HG03159 (cell line): ENCODE results near the gene CAMSAP1.

ENCODE experiments used
- ATAC-seq: cut with Tn5 transposase; IDR thresholded peaks from one replicate; pipeline ENCODE4 v1.9.1; 2021; ENCODE audit warnings: mild to moderate bottlenecking, moderate library complexity; ENCODE audit not compliant: unreplicated experiment

The CAMSAP1 gene

DNA sequence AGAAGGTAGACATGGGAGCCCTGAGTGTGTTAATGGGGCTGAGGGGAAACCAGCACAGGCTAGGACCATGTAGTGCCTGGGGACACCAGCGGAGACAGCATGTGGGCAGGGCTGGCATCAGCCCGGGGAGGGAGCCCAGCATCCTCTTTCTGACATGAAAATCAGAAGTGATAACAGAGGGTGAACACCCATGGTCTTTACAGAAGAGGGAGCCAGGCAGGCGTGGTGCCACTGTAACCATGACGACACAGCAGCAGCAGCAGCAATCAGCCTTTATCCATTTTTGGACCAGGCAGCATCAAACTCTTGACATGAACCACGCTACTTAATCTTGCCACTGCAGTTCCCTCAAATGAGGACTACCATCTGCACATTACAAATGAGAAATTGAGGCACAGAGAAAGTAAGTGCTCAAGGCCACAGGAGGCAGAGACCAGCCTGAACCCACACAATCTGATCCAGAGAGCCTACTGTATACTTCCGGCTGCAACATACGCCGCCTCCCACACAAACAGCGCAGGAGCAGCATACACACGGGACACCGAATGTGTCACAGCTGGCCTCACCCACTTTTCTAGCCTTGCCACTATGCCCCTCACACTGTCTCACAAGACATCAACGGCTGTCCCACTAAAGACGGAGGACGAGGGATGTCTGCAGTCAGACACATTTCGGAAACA is 23.8 kb downstream of the CAMSAP1 start:
- no peak for ATAC-seq

DNA sequence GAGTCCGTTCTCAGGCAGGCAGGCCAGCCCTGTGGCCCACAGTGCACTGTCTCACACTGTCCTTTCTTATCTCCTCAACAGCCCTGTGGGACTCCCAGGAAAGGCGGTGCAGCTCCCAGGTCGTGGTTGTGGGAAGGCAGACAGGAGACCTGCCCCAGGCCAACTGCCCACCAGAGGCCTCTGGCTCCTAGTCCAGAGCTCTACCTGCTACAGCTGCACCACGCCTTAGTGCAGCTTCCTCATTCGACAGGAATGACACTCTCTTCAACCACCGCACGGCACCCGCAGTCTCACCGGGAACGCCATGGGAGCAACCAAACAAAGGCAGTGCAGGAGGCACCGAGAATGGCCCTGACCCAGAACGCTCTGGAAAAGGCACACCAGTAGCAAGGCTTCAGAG is 25.3 kb downstream of the CAMSAP1 start:
- ATAC-seq: no peak

DNA sequence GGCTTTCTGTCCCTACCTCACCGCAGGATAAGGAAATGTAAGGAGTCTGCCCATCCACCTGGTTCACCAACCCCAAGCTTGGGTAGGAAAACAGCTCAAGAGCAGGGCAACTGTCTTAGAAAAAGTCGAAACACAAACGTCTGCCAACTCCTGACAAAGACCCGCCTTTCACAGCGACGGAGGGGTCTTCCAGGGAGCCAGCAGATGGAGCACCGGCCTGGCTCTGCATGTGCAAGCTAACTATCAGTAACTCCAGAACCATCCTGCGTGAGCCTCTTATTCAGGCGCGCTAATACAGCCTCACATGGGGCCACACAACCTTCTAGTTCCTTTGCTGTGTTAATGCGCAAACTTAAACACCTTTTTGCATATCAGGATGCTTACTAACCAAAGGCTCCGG is 26.9 kb downstream of the CAMSAP1 start:
- no peak for ATAC-seq

DNA sequence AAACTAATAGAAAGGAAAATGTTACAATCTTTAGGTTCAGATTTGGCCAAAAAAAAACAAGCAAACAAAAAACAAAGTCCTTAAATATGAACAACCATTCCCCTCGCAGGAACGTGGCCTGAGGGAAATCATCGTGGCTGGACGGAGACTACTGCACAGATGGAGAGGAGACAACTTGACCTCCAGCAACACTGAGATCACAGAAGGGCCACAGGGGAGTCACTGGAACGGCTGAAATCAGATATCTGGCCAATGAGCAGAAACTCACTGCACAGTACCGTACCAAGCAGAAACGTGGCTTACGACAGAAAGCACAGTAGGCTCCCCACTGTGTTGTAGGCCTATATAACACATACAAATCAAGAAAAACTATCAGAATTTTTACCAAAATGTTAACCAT is 27.7 kb downstream of the CAMSAP1 start:
- ATAC-seq: no peak

DNA sequence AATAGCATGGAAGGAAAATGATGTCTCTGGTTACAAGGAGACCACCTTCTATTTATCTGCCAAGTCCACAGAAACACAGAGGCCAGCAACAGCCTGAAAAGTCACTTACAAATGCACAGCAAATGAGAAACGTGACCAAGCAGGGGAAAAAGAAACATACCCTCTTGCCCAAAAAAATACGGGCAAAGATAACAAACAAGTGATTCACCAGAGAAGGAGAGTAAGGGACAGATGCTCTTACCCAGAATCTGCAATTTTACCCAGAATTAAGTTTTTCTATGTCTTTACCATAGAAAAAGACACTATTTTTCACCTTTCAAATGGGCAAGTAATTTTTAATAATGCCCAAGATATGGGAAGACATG is 28.1 kb downstream of the CAMSAP1 start:
- no peak for ATAC-seq

DNA sequence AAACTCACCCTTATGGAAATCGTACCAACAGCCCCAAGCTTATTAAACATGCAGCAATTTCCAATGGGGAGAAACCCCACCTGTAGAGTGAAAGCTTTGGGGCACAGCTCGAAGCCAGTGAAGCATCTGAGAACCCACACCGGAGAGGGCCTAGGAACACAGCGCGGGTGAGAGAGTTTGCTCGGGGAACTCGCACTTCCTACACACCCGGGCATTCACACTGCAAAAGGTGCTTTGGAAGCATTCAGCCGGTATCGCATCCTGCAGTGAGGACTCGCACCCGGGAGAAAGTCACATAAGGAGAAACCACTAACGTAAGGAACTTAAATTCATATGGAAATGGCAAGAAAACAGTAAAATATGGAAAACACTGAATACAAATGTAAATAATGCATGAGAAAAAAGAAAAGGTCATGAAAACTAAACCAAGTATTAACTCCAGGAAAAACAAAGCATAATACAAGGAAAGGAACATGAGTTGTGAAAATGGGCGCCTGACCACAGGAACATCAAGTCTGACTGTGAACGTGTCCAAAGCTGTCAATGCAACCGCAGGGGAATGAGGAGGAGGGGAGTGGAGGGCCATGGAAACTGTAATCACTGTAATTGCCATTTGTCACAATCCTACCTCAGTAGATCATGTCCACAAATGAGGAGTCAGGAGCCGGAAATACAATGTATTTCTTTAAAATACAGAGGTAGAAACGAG is 28.7 kb downstream of the CAMSAP1 start:
- no peak for ATAC-seq

DNA sequence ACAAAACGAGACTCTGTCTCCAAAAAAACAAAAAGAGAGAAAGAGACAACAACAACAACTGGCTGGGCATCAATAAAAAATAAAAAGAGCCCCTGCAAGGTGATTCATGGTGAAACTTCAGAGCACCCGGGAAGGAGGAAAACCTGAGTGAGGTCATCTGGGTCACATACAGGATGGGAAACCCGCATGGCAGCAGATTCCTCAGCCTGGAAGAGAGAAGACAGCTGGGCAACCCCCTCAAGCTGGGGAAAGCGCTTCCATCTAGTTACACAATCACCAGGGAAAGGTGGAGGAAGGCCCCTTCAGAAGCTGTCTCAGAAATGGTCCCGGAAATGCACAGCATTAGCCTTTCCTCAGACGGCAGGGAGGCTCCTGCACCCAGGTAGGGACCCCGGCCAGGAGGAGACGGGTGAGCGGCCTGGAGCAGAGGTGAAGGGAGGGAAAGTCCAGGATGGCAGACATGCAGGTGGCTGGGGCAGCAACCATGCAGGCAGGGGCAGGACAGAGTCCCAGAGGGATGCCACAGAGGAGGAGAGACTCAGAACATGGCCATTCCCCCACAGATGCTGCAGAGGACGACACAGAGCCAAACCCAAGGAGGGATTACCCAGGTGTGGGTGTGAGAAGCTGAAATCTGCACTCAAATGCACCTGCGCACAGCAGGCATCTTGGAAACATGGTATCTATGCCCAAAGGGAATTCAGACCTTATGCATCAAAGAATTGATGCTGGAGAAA is 29.4 kb downstream of the CAMSAP1 start:
- no peak for ATAC-seq

DNA sequence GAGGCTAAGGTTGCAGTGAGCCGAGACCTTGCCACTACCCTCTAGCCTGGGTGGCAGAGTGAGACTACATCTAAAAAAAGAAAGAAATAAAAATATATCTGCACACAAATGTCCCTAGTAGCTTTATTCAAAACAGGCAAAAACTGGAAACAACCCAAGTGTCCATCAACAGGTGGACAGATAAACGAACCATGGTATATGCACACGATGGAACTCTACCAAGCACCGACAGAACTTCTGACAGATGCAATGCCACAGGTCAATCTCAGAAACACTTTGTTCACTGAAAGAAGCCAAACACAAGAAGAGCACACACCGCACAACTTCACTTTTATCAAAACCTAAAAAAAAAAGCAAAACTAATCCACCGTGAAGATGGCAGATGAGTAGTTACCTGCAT is 30.4 kb downstream of the CAMSAP1 start:
- ATAC-seq: no peak

DNA sequence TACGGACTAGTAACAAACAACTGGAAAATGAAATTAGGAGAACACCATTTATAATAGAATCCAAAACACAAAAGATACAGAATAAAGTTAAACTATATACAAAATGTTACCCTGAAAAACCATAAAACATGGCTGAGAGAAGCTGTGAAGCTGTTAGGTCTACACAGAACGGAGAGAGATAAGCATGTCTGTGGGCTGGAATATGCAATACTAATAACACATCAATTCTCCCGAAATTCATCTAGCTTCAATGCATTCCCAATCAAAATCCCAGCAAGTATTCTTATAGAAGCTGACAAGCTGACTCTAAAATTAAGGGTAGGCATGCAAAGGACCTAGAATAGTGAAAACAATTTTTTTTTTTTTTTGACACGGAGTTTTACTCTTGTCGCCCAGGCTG is 32.5 kb downstream of the CAMSAP1 start:
- no peak for ATAC-seq

DNA sequence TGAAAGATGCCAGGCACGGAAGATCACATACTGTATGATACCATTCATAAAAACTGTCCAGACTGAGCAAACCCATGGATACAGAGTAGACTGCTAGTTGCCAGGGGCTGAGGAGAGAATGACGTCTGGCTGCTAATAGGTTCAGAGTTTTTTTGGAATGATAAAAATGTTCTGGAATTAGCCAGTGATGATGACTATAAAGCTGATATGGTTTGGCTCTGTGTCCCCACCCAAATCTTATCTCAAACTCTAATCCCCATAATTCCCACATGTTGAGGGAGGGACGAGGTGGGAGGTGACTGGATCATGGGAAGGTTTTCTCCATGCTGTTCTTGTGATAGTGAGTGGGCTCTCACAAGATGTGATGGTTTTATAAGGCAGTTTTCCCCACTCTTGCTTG is 37.4 kb downstream of the CAMSAP1 start:
- ATAC-seq: no peak

DNA sequence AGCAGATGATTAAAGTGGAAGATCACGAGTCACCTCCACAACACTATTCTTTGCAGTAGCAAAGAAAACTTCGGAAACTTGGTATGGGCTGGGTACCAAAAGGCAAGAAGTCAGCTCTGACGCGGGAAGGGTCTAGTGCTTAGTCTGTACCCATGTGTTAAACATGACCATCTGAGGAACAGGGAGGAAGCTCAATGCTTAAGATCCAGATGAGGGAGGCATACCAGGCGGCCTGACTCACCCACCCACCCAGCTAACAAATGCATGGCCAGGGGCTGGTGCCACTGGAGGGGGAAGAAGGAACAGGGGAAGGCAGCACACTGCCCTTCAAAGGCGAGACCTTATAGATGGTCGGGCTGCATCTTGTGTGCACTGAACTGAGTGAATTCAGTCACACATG is 41.8 kb downstream of the CAMSAP1 start:
- no peak for ATAC-seq

DNA sequence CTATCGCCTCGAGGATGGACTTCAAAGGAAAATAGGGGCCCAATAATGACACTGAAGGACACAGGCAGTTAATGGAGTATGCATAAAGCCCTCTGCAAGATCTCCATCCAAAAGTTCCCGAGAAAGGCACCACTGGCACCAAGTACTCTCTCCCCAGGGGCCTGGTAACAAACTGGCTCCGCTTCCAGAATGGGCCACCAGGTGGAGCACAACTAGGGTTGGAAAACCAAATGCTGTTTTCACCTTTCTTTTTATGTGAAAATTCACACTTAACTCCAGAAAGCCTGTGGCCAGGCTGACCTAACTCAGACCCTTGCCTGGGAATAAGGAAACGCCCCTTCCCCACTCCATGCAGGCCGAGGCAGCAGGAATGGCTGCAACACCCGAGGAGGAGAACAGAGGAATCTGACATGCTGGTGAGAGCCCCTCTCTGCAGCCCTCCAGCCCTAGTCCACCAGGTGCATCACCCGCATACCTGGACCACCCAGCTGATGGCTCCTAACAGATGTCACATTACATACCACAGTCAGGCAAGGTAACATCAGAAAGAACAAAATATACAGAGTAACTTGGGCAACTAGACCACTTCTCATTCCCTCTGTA is 42.8 kb downstream of the CAMSAP1 start:
- no peak for ATAC-seq

DNA sequence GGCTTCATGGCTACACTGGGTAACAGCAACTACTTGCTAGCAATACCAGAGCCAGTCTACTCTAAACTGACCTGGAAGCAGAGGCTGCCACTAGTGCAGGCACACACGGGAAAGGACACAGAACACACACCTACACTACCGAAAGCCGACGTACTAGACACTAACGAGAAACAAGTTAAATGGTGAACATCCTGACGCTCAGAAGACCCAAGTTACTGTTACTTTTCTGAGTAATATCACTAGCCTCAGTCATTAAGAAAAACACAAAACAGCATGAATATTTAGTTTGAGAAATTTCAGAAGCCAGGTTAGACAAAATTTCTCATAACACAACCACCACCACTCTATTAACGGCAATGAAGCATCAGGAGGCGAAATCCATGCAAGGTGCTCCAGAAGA is 44.5 kb downstream of the CAMSAP1 start:
- ATAC-seq: no peak

DNA sequence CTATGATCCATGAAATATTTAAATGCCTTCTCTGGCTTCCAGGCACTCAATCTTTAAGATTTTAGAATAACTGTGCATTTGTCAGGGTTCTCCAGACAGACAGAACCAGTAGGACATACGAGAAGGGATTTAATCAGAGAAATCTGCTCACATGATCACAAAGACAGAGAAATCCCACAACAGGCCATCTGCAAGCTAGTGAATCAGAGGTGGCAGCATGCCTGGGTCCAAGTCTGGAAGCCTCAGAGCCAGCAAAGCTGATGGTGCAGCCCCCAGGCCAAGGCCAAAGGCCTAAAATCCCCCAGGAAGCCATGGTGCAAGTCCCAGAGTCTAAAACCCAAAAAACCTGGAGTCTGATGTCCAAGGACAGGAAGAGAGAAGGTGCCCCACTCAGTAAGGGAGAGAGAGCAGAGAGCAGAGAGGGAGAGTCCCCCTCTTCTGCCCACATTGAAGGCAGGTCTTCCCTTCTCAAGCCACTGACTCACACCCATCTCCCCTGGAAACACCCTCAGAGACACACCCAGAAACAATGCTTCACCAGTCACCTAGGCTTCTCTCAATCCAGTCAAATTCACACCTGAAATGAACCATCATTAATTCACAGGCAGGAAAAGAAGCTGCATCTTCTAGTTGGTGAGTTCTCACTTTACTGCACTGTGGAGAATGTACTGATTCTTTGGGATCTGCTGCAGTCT is 48.7 kb downstream of the CAMSAP1 start:
- ATAC-seq: no peak

DNA sequence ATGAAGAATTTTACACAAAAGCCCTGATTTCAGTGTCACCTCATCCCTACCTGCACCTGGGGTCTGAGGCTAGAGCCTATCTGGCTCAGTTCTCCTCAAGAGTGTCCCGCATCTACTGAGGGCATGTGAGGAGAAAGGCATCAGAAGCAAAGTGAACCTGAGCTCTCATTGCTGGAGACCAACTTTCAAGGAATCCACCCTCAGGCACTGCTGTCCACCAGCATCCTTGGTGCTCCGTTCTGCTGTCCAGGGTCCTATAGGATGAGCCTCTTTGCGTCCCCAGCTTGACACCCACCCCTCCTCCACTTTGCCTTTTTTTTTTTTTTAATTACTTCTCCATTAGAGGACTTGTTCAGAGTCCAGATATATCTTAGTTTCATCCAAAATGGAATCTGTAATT is 49.5 kb downstream of the CAMSAP1 start:
- ATAC-seq: no peak

DNA sequence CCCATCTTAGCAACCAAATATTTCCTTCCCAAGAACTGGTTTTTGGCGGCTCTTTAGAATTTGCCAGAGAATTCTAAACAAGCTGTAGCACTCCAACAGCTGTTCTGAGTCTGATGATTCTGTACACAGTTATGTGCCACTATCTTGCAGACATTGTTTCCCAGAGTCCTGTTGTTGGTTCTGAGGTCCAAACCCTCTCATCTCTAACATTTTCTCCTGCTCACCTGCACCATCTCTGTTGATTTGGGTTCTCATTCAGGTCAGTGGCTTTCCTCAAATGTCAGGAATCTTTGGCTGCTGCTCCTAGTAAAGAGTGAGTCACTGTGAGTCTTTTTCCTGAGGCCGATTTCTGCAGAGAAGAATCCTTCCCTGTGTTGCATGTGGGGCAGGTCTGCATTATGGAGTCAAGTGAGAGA is 50.0 kb downstream of the CAMSAP1 start:
- no peak for ATAC-seq

DNA sequence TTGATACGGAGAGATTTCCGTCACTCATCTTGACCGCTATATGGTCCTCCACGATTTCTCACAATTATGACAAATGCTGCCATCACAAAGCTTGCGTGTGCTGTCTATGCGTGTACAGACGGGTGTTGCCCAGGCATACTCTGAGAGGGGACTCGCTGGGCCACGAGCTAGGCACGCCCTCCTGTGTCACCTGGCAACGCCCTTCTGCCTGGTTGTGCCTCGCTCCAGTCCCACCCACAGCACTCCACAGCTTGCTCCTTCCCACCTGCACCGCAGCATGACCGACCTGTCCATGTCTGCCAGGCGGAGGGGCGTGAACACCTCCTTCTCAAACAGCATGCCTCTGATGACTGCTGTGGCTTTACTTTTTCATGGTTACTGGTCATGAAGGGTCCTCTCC is 55.6 kb downstream of the CAMSAP1 start:
- no peak for ATAC-seq

DNA sequence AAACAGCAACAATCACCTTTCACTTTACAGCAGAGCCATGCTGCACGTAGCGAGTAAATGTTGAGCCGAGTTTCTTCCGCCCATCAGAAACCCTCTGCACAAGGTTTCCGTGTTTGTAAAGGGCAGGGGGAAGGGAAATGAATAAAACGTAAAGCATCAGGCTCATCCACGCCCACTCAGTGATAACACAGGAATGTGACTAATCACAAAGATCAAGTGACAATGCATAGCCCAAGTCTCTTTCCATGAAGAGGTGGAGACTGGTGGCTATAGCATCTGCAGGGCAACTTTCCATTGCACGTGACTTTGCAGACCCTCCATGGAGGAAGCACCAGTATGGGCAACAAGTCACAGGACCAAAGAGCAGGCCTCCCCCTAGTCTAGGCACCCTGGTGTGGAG is 56.6 kb downstream of the CAMSAP1 start:
- no peak for ATAC-seq

DNA sequence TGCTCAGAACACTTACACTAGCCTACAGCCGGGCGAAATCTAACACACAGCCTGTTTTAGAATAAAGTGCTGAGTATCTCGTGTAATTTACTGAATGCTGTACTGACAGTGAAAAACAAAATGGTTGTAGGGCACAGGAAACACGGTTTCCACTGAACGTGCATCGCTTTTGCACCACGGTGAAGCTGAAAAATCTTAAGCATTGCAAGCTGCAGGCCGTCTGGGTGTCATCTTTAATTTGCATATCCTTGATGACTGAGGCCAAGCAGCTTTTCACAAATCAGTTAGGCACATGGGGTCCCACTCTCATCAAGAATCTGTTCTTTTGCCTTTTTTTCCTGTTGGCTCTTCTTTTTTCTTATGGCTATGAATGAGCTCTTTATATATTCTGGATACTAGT is 58.2 kb downstream of the CAMSAP1 start:
- no peak for ATAC-seq

DNA sequence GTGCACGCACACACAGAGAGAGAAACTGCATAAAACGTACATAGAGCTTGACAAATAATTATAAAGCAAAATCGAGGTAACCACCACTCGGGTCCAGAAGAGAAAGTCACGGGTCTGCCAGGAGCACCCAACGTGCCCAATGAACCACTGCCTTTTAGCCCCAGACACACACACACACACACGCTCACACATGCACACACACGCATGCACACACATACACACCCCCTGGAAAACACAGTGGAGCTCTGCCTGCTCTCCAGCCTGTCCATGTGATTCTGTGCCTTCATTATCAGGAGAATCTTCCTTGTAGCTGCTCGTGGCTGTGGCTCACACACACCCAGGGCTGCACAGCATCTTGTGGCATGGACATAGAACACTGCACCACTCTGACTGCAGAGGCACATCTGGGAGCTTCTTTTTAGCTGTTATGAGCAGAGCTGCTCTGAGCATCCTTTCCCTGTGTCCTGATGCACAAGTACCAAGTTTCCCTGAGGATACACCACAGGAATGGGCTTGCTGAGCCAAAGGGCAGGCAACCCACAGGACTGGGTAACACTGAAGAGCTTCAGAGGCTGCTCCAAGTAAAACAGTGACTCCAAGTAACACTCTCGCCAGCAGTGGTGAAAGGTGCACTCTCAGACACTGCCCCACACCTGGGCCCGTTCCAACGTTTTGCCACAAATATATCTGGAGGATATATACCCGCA is 58.9 kb downstream of the CAMSAP1 start:
- no peak for ATAC-seq

DNA sequence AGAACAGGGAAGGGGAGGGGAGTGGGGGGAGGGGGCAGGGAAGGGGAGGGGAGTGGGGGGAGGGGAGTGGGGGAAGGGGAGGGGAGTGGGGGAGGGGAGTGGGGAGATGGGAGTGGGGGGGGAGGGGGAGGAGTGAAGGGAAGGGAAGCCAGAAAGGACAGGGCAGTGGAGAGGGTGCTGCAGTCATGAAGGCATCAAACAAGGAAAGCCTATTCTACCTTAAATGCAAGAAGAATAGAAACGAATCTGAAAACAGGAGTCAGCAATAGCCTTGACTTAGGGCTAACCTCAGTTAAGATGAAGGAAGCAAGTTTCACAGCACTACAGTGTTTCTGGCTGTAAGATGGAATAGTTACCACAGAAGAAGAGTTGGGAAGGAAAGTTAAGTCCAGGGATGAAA is 59.5 kb downstream of the CAMSAP1 start:
- no peak for ATAC-seq
